CD4-positive, alpha-beta T cell treated with Interleukin-4 for 1 hour (primary cell): Measurements from ENCODE around the gene RPS16.

ENCODE experiments used
- DNase-seq, 2 donors: peaks; one replicate each; pipeline ENCODE4 v3.0.0-alpha.2; 2020 to 2022

Gene RPS16

DNA sequence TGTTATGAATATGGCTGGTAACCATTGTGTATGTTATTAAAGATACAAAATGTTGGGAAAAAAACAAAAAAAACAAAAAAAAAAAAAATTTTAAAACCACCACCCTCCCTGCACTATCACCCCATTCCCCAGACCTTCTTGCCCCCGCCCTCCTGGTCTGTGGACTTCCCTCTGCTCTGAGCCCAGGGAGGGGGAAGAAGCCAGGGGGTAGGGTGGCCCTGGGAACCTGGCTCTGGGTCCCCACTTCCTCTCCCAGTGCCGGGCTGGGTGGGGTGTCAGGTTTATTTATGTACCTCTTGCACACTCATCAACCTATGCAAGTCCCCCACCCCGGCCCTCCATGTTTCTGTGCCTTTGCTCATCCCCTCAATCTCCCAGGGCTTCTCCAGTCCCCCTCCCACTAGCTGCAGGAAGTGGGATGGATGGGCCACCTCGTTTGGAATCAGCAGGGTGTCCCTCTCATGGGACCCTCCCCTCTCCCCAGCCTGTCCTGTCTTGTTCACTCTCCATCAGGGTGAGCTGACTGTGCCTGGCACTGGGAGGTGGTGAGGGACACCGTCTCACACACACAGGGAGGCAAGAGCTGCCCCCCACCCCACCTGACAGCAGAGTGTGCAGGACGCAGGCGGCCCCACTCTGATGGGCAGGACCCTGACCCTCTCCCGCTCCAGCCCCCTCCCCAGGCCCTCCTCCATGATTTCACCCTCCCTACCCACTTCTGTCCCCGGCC lies 50.7 kb downstream of the RPS16 start:
- no peak for DNase-seq
